ENCODE data around the gene DCUN1D3.
A peak's percentile ranks its signal among the peaks of the same experiment; 100 is the strongest.
"Not testable (repeated sequence)": the region's sequence is repeated elsewhere in the genome, so short reads cannot be mapped to it uniquely, and the experiment has no call there.

DCUN1D3 gene

GRCh38 chr16:20900299-20901067 is at the start of gene DCUN1D3, which contains the start of gene LYRM1:
TSS of gene DCUN1D3 (minus strand) at chr16:20900358. CDS start at chr16:20862538, 37,820 bp downstream.
TSS of gene LYRM1 (plus strand) at chr16:20900771. CDS start at chr16:20915556, 14,785 bp downstream.
- peak; percentile 100 for DNase-seq (ENCODE audit: low read depth)

DNA sequence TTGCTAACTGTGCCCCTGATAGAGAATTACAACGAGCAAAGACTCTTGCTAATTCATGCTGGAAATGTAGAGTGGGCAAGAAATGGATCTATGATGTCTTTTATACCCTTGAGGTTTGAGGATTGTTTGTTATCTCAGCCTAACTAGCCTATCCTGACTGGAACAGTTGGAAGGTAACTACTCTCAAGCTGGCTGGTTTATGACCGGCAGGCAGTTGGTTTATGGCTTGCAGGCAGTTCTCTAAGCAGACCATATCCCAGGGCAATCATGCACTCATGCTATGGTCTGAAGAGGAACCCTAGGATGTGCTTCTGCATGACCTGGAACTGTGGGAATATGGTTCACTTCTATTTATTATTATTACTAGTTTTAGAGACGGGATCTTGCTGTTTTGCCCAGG is 49.5 kb upstream of the DCUN1D3 start:
- DNase-seq (ENCODE audit: low read depth), result no peak

DNA sequence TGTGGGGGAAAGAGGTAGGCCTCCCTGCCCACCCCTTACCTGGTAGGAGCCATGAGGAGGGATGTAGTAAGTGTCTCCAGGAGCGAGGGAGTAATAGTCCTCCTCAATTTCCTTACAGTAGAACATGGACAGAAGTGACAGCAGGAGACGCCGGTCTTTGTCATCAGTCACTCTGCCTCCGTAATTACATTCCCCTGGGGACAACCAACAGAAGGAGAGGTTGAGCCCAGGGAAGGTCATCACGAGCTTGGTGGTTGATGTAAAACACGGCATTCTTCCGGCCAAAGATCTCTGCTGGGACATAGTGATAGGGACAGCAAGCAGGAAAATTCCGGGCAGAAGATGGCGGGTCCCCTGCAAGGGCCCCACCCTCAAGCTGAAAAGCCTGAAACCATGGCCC is 48.3 kb upstream of the DCUN1D3 start:
- no peak for DNase-seq (ENCODE audit: low read depth)

- no peak for DNase-seq (ENCODE audit: low read depth)
Measured at GRCh38 chr16:20946015-20946629, 46.0 kb upstream of the DCUN1D3 start.

- not testable (repeated sequence) for DNase-seq (ENCODE audit: low read depth)
Measured at GRCh38 chr16:20945575-20945875, 45.4 kb upstream of the DCUN1D3 start.

GRCh38 chr16:20944861-20945574 is 44.9 kb upstream of the DCUN1D3 start:
- DNase-seq (ENCODE audit: low read depth), result peak; percentile 46

DNA sequence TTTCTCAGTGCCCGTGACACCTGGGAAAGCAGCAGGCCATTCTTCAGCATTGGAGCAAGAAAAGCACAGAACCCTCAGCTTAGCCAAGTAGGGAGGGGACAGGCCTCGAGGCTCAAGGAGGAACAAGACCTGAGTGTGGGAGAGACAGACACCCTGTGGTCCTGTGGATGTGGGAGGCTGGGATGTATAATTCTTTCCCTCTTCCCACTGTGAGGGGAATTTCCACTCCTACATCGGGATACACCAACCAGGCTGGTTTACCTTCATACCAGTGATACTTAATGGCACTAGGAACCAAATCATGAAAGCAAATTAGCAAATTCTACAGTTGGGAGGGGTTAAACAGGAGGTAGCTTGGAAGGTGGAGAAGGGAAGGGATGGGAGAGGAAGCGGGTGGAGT is 42.1 kb upstream of the DCUN1D3 start:
- no peak for DNase-seq (ENCODE audit: low read depth)

DNA sequence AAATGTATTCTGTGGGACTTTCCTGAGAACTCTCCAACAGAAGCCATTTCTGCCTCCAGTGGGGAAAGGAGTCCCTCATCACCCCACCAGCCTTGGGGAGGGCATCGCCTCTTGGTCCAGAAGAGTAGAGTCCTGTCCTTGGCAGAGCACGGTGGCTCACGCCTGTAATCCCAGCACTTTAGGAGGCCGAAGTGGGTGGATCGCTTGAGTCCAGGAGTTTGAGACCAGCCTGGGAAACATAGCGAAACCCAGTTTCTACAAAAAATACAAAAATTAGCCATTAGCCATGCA is 41.4 kb upstream of the DCUN1D3 start:
- no peak for DNase-seq (ENCODE audit: low read depth)

- DNase-seq (ENCODE audit: low read depth), result no peak
Measured at GRCh38 chr16:20940871-20941635, 40.9 kb upstream of the DCUN1D3 start.

GRCh38 chr16:20939611-20940010 is 39.5 kb upstream of the DCUN1D3 start:
- DNase-seq (ENCODE audit: low read depth), result no peak

DNA sequence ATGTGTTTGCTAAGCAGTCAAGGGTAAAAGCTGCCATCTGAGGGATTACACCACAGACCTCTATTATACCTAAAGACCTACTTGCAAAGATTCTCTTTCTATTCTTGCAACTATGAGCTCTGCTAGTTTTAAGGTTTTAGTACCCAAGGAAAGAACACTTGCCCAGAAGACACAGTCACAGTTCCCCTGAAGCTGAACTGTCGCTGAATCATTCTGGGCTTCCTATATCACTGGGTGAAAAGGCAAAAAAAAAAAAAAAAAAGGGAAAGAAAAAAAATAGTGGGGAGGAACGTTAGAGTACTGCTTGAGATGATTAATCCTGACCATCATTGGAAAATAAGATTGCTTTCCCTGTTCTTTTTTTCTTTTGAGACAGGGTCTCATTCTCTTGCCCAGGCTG is 38.3 kb upstream of the DCUN1D3 start:
- DNase-seq (ENCODE audit: low read depth), result peak; percentile 24

GRCh38 chr16:20937736-20938135 is 37.6 kb upstream of the DCUN1D3 start:
- DNase-seq (ENCODE audit: low read depth), result no peak

GRCh38 chr16:20933589-20933988 is 33.4 kb upstream of the DCUN1D3 start:
- DNase-seq (ENCODE audit: low read depth), result peak; percentile 13

DNA sequence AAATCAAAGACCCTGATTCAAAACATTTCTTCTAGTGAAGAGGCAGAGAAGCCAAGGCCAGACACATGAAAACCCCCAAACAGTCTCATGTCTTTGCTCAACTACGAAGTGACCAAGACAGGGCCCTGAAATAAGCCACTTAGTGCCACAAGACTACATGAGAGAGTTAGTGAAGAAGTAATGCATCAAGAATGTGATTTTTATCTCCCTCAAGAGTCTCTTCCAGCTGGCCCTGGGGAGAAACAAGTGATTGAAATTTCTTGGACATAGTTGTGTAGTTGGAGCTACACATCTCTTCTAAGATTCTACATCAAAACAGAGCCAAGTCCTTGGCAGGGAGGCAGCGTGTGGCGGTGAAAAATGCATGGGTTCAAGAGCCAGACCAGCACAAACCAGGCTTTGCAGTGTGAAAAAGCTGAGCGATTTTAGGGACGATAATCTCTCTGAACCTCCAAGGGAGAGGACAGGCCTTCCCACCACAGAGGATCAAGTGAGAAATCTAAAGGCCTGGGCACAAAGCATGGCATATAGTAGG is 31.0 kb upstream of the DCUN1D3 start:
- DNase-seq (ENCODE audit: low read depth), result no peak

DNA sequence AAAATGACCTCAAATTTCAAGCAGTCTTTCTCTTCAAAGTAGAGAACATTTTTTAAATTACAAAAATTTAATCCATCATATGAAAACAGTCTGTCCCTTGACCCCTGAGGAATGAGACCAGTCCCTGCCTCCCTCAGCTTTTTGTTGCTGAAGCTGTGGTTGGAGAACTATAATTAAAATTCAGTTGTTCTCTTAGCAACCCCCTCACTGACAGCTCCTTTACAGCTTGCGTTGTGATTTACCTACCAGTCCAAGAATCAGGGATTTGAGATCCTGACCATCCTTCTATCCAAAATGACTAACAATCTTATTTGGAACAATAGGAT is 30.2 kb upstream of the DCUN1D3 start:
- no peak for DNase-seq (ENCODE audit: low read depth)

DNA sequence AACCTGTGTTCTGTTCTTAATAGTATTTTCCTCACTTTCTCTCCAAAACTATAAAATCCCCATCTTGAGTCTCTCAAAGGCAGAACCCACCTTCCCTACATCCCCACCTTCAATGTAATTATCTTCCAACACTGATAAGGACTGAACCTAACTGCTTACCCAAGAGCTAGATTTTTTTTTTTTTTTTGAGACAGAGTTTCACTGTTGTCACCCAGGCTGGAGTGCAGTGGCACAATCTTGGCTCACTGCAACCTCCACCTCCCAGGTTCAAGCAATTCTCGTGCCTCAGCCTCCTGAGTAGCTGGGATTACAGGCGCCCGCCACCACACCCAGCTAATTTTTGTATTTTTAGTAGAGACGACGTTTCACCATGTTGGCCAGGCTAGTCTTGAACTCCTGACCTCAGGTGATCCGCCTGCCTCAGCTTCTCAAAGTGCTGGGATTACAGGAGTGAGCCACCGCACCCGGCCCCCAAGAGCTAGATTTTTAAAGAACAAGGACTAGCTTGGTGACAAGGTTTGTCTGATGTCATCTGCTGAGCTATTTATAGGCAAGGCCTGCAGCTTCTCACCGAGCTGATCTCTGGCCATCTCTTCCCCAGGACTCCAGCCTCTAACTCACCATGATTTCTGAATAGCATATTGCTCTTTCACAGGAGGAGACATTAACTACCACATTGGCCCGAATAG is 29.7 kb upstream of the DCUN1D3 start:
- not testable (repeated sequence) for DNase-seq (ENCODE audit: low read depth)

DNA sequence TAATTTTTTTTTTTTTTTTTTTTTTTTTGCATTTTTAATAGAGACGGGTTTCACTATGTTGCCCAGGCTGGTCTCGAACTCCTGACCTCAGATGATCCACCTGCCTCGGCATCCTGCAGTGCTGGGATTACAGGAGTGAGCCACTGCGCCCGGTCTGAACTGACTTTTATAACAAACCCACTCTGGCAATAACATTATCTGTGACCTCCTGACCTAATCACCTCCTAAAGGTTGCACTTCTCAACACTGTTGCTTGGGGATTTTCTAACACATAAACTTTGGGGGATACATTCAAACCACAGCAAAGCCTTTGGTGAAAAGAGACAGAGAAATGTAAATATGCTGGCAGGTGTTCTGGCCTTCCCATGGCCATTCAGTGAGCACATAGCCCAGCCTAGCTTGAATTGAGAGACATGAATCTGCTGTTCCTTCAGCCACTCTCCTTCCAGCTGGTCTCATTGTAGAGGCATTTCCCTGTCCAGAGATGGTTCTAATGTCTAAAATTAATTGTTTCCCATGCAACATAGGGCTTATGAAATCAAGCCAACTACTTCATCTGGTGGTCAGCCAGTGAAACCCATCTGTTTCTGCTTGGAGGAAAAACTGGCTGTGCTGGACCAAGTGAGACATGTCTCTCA is 28.7 kb upstream of the DCUN1D3 start:
- peak; percentile 15 for DNase-seq (ENCODE audit: low read depth)

DNA sequence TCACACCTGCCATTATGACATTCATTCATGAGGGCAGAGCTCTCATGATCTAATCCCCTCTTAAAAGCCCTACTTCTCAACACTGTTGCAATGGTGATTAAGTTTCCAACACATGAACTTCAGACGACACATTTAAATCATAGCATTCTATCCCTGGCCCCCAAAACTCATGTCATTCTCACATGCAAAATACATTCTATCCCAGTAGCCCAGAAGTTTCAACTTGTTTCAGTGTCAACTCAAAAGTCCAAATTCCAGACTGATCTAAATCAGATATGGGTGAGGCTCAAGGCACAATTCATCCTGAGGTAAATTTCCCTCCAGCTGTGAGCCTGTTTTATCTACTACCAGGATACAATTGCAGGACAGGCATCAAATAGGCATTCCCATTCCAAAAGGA is 25.6 kb upstream of the DCUN1D3 start:
- DNase-seq (ENCODE audit: low read depth), result no peak

DNA sequence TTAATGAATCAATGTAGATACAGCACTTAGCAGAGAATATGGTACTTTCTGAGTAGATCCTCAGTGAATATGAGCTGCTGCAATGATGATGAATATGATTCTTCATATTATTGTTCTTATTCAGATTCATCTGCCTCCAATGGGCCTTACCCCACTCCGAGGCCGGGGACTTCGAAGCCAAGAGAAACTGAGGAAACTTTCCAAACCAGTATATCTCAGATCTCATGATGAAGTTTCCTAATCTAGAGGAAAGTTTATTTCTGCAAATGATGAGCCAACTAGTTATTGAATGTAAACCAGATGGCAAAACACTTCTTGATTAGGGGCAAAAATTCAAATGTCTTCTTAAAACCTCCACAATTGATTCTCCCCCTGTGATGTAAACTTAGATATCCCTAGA is 23.7 kb upstream of the DCUN1D3 start:
- DNase-seq (ENCODE audit: low read depth), result no peak

- DNase-seq (ENCODE audit: low read depth), result no peak
Measured at GRCh38 chr16:20920799-20921198, 20.6 kb upstream of the DCUN1D3 start.

GRCh38 chr16:20920091-20920490 is 19.9 kb upstream of the DCUN1D3 start:
- DNase-seq (ENCODE audit: low read depth), result no peak
